Central memory CD8-positive, alpha-beta T cell (primary cell): Measurements from ENCODE around the gene CNOT8.

Source experiments
- ATAC-seq: fragments of 150-1000 bp; cut with Tn5 transposase; replicated peaks from 2 replicates; pipeline ENCODE4 v1.10.0; 2022; ENCODE audit warnings: mild to moderate bottlenecking, moderate FRiP score, moderate number of reproducible peaks; ENCODE audit not compliant: poor library complexity, severe bottlenecking; ENCODE audit errors: extremely low read depth
- DNase-seq, 2 donors: peaks; one replicate each; pipeline ENCODE4 v3.0.0; 2021; ENCODE audit warnings: low spot score in 2 of 2
- H3K27ac Mint-ChIP-seq: one replicate; pipeline ENCODE4 v1.8.0; 2022; ENCODE audit warnings: low read depth, mild to moderate bottlenecking, moderate library complexity, mixed read lengths
- H3K27me3 Mint-ChIP-seq: one replicate; pipeline ENCODE4 v1.8.0; 2022; ENCODE audit warnings: mixed read lengths
- H3K36me3 Mint-ChIP-seq: one replicate; pipeline ENCODE4 v1.8.0; 2022; ENCODE audit warnings: mild to moderate bottlenecking, moderate library complexity, mixed read lengths; ENCODE audit not compliant: insufficient read depth
- H3K4me1 Mint-ChIP-seq: one replicate; pipeline ENCODE4 v1.8.0; 2022; ENCODE audit warnings: mixed read lengths
- H3K4me3 Mint-ChIP-seq: one replicate; pipeline ENCODE4 v1.8.0; 2022; ENCODE audit warnings: mild to moderate bottlenecking, moderate library complexity, mixed read lengths
- H3K9me3 Mint-ChIP-seq: one replicate; pipeline ENCODE4 v1.8.0; 2022; ENCODE audit warnings: mixed read lengths

The CNOT8 gene

DNA sequence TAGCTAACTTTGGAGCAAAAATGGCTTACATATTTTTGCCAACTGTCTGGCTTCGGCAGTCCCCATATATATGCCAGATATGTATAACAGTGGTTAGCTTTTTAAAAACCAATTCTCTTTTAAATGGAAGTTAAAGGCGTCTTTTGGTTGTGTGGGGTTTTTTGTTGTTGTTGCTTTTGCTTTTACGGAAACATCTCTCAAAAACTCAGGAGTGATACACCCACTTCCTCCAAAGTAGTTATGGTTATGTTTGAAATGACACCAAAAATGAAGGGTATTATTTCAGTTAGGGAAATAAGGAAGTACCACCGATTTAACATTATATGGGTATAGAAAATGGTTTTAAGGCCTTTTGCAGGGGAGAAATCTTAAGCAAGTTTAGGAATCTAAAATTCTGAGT, 2.3 kb downstream of the CNOT8 start:
- Mint-ChIP-seq H3K4me3 (peak overlapping the region; percentile 93), H3K27ac (peak overlapping the region; percentile 98), H3K36me3 (peaks cover 50% of the 10 kb centered on the region), H3K4me1 (peaks cover 55% of the 10 kb centered on the region), H3K27me3 (no peaks in the 10 kb centered on the region), H3K9me3 (no peaks in the 10 kb centered on the region)
- ATAC-seq: no peak
- no peak for DNase-seq

DNA sequence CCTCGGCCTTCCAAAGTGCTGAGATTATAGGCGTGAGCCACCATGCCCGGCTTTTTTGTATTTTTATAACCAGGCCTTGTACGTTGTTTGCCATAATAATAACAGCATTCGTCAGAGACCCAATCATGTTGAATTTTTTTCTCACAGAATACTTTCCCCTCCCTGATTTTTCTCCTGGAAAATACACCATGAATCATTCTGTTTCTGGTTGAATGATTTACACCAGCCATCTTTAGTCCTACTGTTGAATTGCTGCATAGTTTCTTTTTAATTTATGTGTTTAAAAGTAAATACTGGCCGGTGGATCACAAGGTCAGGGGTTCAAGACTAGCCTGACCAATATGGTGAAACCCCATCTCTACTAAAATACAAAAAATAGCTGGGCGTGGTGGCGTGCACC, 3.5 kb downstream of the CNOT8 start:
- no peaks in the 10 kb centered on the region for H3K9me3 Mint-ChIP-seq
- DNase-seq: no peak
- H3K4me3 Mint-ChIP-seq: peak overlapping the region; percentile 93
- peaks cover 59% of the 10 kb centered on the region for H3K36me3 Mint-ChIP-seq
- peaks cover 52% of the 10 kb centered on the region for H3K4me1 Mint-ChIP-seq
- H3K27me3 Mint-ChIP-seq: no peaks in the 10 kb centered on the region
- no peak for ATAC-seq
- peak overlapping the region; percentile 76 for H3K27ac Mint-ChIP-seq

DNA sequence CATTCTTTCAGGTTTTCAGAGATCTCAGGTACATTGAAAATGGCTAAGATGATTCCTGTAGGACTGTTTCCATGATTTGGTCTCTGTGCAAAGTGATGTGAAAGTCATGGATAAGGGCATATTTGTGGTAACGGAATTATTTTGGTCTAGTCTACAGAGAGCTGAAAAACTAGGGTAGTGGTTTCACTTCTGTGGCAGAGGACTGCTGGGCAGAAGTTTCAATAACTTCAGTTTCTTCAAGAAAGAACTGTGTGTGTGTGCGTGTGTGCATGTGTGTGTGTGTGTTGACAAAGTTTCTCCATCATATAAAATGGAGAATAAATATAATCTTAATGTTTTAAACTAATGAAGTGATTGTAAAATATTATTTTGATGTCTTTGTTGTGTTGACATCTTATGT, 4.3 kb downstream of the CNOT8 start:
- ATAC-seq: no peak
- no peaks in the 10 kb centered on the region for H3K27me3 Mint-ChIP-seq
- H3K9me3 Mint-ChIP-seq: no peaks in the 10 kb centered on the region
- no peak for DNase-seq
- H3K4me3 Mint-ChIP-seq: peak overlapping the region; percentile 93
- H3K36me3 Mint-ChIP-seq: peaks cover 60% of the 10 kb centered on the region
- no peak overlapping the region for H3K27ac Mint-ChIP-seq
- H3K4me1 Mint-ChIP-seq: peaks cover 48% of the 10 kb centered on the region

DNA sequence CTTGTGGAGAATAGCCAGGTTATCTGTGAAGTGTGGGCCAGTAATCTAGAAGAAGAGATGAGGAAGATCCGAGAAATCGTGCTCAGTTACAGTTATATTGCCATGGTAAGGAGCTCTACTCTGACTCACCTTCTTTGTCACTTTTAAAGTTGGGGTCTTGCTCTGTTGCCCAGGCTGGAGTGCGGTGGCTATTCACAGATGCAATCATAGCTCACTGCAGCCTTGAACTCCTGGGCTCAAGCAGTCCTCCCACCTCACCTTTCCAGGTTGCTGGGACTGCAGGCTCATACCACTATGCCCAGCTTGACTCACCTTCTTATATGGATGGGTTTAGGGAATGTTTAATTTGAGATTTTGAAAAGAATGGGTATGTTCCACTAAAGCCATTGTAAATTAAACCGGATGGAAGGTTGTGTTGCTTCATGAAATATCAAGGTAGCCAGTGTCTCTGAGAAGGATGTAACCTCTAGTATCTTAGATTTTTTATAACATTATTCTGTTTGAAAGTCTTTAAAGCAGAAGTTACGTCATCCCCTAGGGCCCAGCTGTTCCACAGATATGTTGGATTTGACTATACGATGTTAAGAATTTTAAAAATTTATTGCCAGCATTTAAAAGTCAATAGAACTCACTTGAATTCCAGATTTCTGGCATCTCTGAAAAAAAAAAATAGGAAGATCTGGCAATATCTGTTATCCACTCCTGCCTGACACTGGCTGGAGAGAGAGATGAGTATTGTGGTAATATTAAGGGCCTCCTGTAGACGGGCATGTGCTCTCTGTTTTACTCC, 5.1 kb downstream of the CNOT8 start:
- no peak overlapping the region for H3K27ac Mint-ChIP-seq
- H3K4me1 Mint-ChIP-seq: peaks cover 45% of the 10 kb centered on the region
- no peaks in the 10 kb centered on the region for H3K27me3 Mint-ChIP-seq
- no peak for DNase-seq
- H3K9me3 Mint-ChIP-seq: no peaks in the 10 kb centered on the region
- no peak for ATAC-seq
- H3K36me3 Mint-ChIP-seq: peaks cover 54% of the 10 kb centered on the region
- no peak overlapping the region for H3K4me3 Mint-ChIP-seq

DNA sequence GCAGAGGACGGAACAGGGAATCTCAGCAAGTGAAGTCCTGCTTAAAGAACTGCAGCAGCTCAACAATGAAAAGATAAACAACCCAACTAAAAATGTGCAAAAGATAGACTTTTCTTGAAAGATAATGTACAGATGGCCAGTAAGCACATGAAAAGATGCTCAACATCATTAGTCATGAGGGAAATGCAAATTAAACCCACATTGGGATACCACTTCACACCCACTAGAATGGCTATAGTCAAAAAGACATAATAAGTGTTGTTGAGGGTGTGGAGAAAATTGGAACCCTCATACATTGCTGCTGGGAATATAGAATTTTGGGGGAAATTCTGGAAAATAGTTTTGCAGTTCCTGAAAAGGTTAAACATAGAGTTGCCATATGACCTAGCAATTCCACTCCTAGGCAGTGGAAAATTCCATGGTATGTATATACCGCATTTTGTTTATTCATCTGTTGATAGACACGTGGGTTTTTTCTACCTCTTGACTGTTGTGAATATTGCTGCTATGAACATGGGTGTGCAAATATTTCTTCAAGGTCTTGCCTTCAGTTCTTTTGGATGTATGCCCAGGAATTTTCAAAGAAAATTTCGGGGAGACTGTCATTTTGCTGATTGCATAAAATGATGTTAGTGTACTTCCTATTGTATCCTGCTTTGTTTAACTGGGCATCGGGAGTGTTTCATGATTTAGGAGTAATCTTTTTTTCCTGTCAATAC, 7.2 kb downstream of the CNOT8 start:
- ATAC-seq: no peak
- no peaks in the 10 kb centered on the region for H3K9me3 Mint-ChIP-seq
- peaks cover 55% of the 10 kb centered on the region for H3K36me3 Mint-ChIP-seq
- H3K27me3 Mint-ChIP-seq: no peaks in the 10 kb centered on the region
- H3K4me1 Mint-ChIP-seq: peaks cover 25% of the 10 kb centered on the region
- no peak overlapping the region for H3K4me3 Mint-ChIP-seq
- no peak for DNase-seq
- H3K27ac Mint-ChIP-seq: no peak overlapping the region

DNA sequence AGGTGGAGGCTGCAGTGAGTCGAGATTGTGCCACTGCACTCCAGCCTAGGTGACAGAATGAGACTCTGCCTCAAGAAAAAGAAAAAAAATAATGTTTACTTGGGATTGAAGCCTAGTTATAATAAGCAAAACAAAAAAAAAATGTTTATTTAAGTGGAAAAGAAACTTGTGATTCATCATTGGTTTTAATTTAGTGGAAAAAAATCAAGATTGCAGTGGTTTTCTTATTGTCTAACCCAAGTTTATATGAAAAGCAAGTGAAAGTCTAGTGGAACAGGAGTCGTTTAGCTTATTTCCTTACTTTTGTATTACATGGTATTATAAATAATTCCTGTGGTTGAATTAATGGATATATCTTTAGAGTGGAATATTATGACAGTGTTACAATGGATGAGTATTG, 8.4 kb downstream of the CNOT8 start:
- Mint-ChIP-seq H3K27ac (no peak overlapping the region), H3K36me3 (peaks cover 62% of the 10 kb centered on the region), H3K27me3 (no peaks in the 10 kb centered on the region), H3K4me3 (no peak overlapping the region), H3K9me3 (no peaks in the 10 kb centered on the region), H3K4me1 (peaks cover 20% of the 10 kb centered on the region)
- DNase-seq: no peak
- ATAC-seq: no peak

DNA sequence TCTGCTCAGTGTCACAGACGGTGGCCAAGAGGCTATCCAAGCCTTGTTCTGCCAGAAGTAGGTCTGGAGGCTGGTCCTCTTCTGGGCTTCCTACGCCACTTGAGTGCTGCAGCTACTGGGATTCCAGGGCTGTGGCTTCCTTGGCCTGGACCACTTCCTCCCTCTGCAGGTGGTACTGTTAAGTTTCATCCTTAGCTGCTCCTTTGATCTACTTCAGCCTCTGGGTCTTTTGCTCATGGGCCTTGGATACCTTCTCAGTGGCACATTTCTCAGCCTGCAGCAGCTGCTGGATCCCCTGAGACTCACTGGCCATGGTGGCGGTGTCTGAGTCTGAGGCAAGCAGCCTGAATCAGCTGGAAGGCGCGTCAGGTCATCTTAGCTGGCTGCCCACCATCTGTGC, 10.3 kb downstream of the CNOT8 start:
- Mint-ChIP-seq H3K36me3 (peaks cover 68% of the 10 kb centered on the region), H3K9me3 (no peaks in the 10 kb centered on the region), H3K27ac (no peak overlapping the region), H3K4me3 (no peak overlapping the region), H3K27me3 (no peaks in the 10 kb centered on the region), H3K4me1 (peaks cover 12% of the 10 kb centered on the region)
- DNase-seq: no peak
- ATAC-seq: no peak

DNA sequence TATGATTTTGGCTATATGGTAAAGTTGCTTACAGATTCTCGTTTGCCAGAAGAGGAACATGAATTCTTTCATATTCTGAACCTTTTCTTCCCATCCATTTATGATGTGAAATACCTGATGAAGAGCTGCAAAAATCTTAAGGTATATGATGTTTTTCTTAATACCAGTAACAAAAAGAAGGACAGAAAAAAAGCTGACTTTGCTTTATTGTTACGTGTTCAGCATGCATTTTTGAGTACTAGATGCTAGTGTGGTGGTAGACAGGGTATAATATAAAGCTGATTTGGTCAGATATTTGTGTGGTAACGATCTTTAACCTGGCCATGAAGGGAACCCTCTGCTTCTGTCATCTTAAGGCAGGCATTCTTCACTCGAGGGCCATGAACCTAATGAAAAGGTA, 13.3 kb downstream of the CNOT8 start:
- H3K36me3 Mint-ChIP-seq: peaks cover 72% of the 10 kb centered on the region
- H3K27ac Mint-ChIP-seq: no peak overlapping the region
- H3K4me3 Mint-ChIP-seq: no peak overlapping the region
- ATAC-seq: no peak
- H3K9me3 Mint-ChIP-seq: no peaks in the 10 kb centered on the region
- H3K27me3 Mint-ChIP-seq: no peaks in the 10 kb centered on the region
- no peak for DNase-seq
- H3K4me1 Mint-ChIP-seq: peaks cover 6% of the 10 kb centered on the region

DNA sequence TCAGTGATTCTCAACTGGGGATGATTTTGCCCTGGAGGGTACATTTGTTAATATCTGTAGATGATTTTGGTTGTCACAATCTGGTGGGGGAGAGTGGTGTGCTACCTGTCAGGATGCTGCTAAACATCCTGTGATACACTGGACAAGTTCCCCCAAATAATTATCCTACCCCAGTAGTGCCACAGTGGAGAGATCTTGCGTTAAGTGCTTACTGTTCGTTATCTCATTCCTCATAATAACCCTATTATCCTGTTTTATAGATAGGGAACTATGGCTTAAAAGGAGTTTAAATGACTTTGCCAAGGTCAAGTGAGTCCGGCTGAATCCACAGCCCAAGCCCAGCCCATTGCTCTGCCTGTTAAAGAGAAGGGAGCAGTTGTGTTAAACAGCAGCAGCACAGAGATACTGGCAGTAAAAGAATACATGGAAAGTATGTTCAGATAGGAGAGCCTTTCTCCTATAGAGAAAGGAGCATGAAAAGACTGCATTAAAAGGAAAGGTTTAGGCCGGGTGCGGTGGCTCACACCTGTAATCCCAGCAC, 15.4 kb downstream of the CNOT8 start:
- Mint-ChIP-seq H3K9me3 (peaks cover 1% of the 10 kb centered on the region), H3K36me3 (peaks cover 59% of the 10 kb centered on the region), H3K27ac (peak overlapping the region; percentile 26), H3K4me1 (peaks cover 6% of the 10 kb centered on the region), H3K4me3 (no peak overlapping the region), H3K27me3 (no peaks in the 10 kb centered on the region)
- ATAC-seq: no peak
- no peak for DNase-seq

DNA sequence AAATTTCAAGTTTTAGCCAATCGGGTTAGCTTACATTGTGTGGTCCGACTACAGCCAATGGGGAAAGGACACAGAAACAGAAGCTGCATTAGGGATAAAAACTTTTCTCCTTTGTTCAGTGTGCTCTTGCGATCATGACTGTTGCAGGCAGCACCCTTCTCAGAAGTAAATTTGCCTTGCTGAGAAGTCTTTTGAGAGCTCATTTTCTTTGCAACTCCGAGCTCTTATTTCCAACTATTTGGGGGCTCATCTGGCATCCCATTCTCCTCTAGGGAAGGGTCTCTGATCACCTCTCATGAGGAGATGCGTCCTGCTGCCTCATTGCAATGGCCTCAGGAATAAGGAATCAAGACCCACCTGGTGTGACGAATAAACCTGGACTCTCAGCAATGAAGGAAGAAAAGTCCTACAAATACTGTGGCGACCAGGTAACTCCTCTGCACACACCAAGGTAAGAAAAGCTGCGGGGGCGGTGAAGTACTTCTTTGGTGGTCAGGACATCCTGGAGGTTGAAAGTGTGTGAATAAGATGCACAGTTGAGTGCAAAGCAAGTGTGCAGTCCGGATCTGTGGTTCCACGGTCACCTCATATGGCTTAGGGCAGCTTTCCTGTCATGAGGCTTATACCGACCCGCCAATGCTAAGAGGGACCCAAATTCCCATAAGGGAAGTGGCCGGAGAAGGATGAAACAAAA, 20.4 kb downstream of the CNOT8 start:
- no peaks in the 10 kb centered on the region for H3K4me1 Mint-ChIP-seq
- H3K27me3 Mint-ChIP-seq: no peaks in the 10 kb centered on the region
- H3K9me3 Mint-ChIP-seq: peaks cover 12% of the 10 kb centered on the region
- no peak for ATAC-seq
- H3K4me3 Mint-ChIP-seq: no peak overlapping the region
- H3K27ac Mint-ChIP-seq: no peak overlapping the region
- H3K36me3 Mint-ChIP-seq: peaks cover 28% of the 10 kb centered on the region
- no peak for DNase-seq

DNA sequence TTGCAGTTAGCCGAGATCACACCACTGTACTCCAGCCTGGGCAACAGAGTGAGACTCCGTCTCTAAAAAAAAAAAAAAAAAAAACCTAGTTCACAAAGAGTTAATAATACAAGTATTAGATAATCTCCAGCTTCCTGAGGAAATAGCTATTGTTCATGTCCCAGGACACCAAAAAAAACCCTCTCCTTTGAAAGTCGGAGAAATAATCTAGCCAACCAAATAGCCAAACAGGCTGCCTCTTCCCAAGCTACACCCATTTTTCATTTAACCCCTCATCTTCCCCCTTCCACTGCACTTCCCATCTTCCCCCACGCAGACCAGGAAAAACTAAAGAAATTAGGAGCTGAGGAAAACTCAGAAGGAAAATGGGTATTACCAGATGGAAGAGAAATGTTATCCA, 23.6 kb downstream of the CNOT8 start:
- Mint-ChIP-seq H3K27me3 (no peaks in the 10 kb centered on the region), H3K27ac (no peak overlapping the region), H3K36me3 (peaks cover 10% of the 10 kb centered on the region), H3K4me3 (no peak overlapping the region), H3K4me1 (no peaks in the 10 kb centered on the region), H3K9me3 (peaks cover 30% of the 10 kb centered on the region)
- ATAC-seq (no peak), DNase-seq (no peak)

DNA sequence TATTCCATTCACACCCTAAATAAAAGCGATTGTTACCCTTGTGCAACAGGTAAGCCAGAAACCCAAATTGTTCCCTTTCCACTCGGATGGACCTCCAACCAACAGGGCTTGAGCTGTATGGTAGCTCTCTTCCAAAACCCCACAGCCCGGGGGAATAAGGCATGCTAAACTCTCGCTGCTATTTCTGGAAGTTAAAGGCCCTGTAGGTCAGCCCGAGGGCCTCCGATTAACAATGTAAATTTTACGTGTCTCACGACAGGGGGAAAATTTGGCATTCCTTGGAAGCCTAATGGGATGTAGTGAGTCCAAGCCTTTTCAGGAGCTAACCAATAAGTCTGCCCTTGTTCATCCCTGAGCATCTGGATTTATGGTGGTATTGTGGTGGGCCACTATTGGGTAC, 26.0 kb downstream of the CNOT8 start:
- Mint-ChIP-seq H3K27me3 (no peaks in the 10 kb centered on the region), H3K4me1 (no peaks in the 10 kb centered on the region), H3K27ac (no peak overlapping the region), H3K9me3 (peaks cover 26% of the 10 kb centered on the region), H3K36me3 (peaks cover 20% of the 10 kb centered on the region), H3K4me3 (no peak overlapping the region)
- ATAC-seq (no peak), DNase-seq (no peak)
